ENCODE measurements around the gene WSCD1. TPM values are rescaled to one million over a fixed set of nuclear protein-coding genes. Genes with fewer than 3 reads are reported as not detected.

The WSCD1 gene
- total RNA-seq, 6 experiments from 2014 or later: 1.3 to 4.6 (median 1.6) TPM

GRCh38 chr17:6048486-6048885, 21.7 kb upstream of the WSCD1 start:
- 84% methylated on average over 5 of the region's 5 CpGs for WGBS (ENCODE audit: insufficient coverage, low coverage, low lambda C conversion rate, missing lambda C conversion rate)
- H3K4me3 ChIP-seq: no peak overlapping the region
- TF ChIP-seq CTCF (IDR thresholded peaks at IDR 0.05) (no peak), POLR2A (IDR thresholded peaks at IDR 0.05) (no peak)
- H3K4me1 ChIP-seq: no peaks in the 10 kb centered on the region
- no peak for ATAC-seq
- no peaks in the 10 kb centered on the region for H3K36me3 ChIP-seq
- H3K27ac ChIP-seq: no peak overlapping the region
- DNase-seq: no peak
- no peaks in the 10 kb centered on the region for H3K9me3 ChIP-seq
- intact Hi-C loops (cut with DNase I): loop anchor here in 1 of 2 donors (10.0 kb wide), 1 partner anchor 254 kb away; no protein-coding TSS in a partner anchor
- H3K27me3 ChIP-seq: no peaks in the 10 kb centered on the region

- no peak overlapping the region for H3K27ac ChIP-seq
- H3K9me3 ChIP-seq: no peaks in the 10 kb centered on the region
- intact Hi-C loops (cut with DNase I): no loop called here
- ATAC-seq: peak in 1 of 4 donors; percentile 25
- TF ChIP-seq POLR2A (IDR thresholded peaks at IDR 0.05) (no peak), CTCF (IDR thresholded peaks at IDR 0.05) (no peak)
- H3K27me3 ChIP-seq: no peaks in the 10 kb centered on the region
- no peak overlapping the region for H3K4me3 ChIP-seq
- H3K4me1 ChIP-seq: no peaks in the 10 kb centered on the region
- no peaks in the 10 kb centered on the region for H3K36me3 ChIP-seq
- no peak for DNase-seq
- 56% methylated on average over 3 of the region's 3 CpGs for WGBS (ENCODE audit: insufficient coverage, low coverage, low lambda C conversion rate, missing lambda C conversion rate)
Measured at GRCh38 chr17:6052926-6053325, 17.3 kb upstream of the WSCD1 start.

- intact Hi-C loops (cut with DNase I): no loop called here
- peak in 3 of 4 donors; percentile 20 to 88 (median 28) for ATAC-seq
Measured at GRCh38 chr17:6054372-6054771, 15.8 kb upstream of the WSCD1 start.

GRCh38 chr17:6056104-6056503, 14.1 kb upstream of the WSCD1 start:
- H3K4me3 ChIP-seq: no peak overlapping the region
- TF ChIP-seq CTCF (IDR thresholded peaks at IDR 0.05): no peak
- no peak for TF ChIP-seq POLR2A (IDR thresholded peaks at IDR 0.05)
- H3K27me3 ChIP-seq: no peaks in the 10 kb centered on the region
- no peaks in the 10 kb centered on the region for H3K4me1 ChIP-seq
- DNase-seq: no peak
- H3K36me3 ChIP-seq: no peaks in the 10 kb centered on the region
- 90% methylated on average over 2 of the region's 2 CpGs for WGBS (ENCODE audit: insufficient coverage, low coverage, low lambda C conversion rate, missing lambda C conversion rate)
- intact Hi-C loops (cut with DNase I): no loop called here
- H3K27ac ChIP-seq: no peak overlapping the region
- no peaks in the 10 kb centered on the region for H3K9me3 ChIP-seq
- ATAC-seq: no peak

More at GRCh38 chr17:6054372-6054771, 15.8 kb upstream of the WSCD1 start:
- DNase-seq: no peak
- Histone ChIP-seq H3K9me3 (no peaks in the 10 kb centered on the region), H3K27ac (no peak overlapping the region), H3K36me3 (no peaks in the 10 kb centered on the region), H3K4me1 (no peaks in the 10 kb centered on the region), H3K4me3 (no peak overlapping the region), H3K27me3 (no peaks in the 10 kb centered on the region)
- 52% methylated on average over 3 of the region's 3 CpGs for WGBS (ENCODE audit: insufficient coverage, low coverage, low lambda C conversion rate, missing lambda C conversion rate)
- TF ChIP-seq POLR2A (IDR thresholded peaks at IDR 0.05) (no peak), CTCF (IDR thresholded peaks at IDR 0.05) (no peak)

- DNase-seq: no peak
- H3K9me3 ChIP-seq: no peaks in the 10 kb centered on the region
Measured at GRCh38 chr17:6057562-6057961, 12.6 kb upstream of the WSCD1 start.

More at GRCh38 chr17:6057562-6057961, 12.6 kb upstream of the WSCD1 start:
- Histone ChIP-seq H3K4me3 (no peak overlapping the region), H3K27me3 (no peaks in the 10 kb centered on the region), H3K27ac (no peak overlapping the region), H3K36me3 (no peaks in the 10 kb centered on the region), H3K4me1 (no peaks in the 10 kb centered on the region)
- intact Hi-C loops (cut with DNase I): no loop called here
- TF ChIP-seq POLR2A (IDR thresholded peaks at IDR 0.05) (no peak), CTCF (IDR thresholded peaks at IDR 0.05) (no peak)
- ATAC-seq: no peak
- 73% methylated on average over 5 of the region's 8 CpGs for WGBS (ENCODE audit: insufficient coverage, low coverage, low lambda C conversion rate, missing lambda C conversion rate)
